ENCODE data around the gene FAM13B.

FAM13B gene

DNA sequence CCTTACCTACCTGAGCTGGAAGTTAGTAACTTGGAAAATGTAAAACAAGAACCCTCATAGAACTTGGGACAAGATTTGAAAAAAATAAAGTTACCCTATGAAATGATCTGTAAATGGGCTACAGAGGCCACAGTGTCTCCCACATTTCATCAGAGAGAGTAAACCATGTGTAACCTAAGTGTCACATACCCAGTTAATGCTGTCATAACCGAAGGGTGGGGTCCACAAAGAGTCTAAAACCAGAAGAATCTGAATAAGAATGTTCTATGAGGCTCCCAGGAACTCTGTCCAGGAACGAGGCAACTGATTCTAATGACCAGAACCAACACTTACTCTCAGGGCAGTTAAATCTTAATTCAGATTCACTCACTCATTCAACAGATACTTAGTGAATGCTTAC is 1.0 kb upstream of the FAM13B start:
- DNase-seq (ENCODE audit: low read depth in 1 of 2, low spot score in 1 of 2), result no peak
- H3K27ac ChIP-seq (replicated peaks), result no peak overlapping the region

DNA sequence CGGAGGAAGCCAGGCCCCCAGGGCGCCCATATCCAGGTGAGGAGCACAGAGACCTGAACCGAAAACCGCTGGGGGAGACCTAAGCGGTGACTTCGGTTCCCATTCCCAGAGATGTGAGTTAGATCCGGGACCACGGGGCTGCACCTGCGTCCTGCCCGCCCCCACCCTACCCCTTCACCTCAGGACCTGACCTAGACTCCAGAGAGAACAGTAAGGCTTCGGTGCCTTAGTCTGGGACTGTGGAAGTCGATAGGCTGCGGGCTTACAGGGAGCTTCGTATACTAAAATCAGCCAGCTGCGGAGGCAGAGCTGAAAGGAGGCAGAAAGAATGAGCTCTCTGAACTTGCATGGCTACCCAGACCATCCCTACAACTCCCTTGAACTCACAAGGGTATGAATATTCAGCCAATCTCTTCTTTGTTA is 518 bp upstream of the FAM13B start:
- H3K27me3 ChIP-seq (ENCODE audit: insufficient read depth, poor library complexity, severe bottlenecking), result no peaks in the 10 kb centered on the region
- H3K4me3 ChIP-seq (replicated peaks; ENCODE audit: insufficient read depth, low read length), result peak overlapping the region; percentile 68
- TF ChIP-seq POLR2AphosphoS5 (IDR thresholded peaks at IDR 0.05; ENCODE audit: low read depth) (no peak), SPI1 (IDR thresholded peaks at IDR 0.05; ENCODE audit: borderline replicate concordance, low read depth) (no peak), GABPA (IDR thresholded peaks at IDR 0.05; ENCODE audit: low read depth) (no peak)
- TF ChIP-seq, protein P1, sequence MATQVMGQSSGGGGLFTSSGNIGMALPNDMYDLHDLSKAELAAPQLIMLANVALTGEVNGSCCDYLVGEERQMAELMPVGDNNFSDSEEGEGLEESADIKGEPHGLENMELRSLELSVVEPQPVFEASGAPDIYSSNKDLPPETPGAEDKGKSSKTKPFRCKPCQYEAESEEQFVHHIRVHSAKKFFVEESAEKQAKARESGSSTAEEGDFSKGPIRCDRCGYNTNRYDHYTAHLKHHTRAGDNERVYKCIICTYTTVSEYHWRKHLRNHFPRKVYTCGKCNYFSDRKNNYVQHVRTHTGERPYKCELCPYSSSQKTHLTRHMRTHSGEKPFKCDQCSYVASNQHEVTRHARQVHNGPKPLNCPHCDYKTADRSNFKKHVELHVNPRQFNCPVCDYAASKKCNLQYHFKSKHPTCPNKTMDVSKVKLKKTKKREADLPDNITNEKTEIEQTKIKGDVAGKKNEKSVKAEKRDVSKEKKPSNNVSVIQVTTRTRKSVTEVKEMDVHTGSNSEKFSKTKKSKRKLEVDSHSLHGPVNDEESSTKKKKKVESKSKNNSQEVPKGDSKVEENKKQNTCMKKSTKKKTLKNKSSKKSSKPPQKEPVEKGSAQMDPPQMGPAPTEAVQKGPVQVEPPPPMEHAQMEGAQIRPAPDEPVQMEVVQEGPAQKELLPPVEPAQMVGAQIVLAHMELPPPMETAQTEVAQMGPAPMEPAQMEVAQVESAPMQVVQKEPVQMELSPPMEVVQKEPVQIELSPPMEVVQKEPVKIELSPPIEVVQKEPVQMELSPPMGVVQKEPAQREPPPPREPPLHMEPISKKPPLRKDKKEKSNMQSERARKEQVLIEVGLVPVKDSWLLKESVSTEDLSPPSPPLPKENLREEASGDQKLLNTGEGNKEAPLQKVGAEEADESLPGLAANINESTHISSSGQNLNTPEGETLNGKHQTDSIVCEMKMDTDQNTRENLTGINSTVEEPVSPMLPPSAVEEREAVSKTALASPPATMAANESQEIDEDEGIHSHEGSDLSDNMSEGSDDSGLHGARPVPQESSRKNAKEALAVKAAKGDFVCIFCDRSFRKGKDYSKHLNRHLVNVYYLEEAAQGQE (IDR thresholded peaks at IDR 0.05; ENCODE audit: insufficient replicate concordance, low read depth), result no peak
- DNase-seq (ENCODE audit: low read depth in 1 of 2, low spot score in 1 of 2), result no peak
- H3K27ac ChIP-seq (replicated peaks), result peak overlapping the region; percentile 99

More for the DNA sequence above, 1.0 kb upstream of the FAM13B start:
- TF ChIP-seq SPI1 (IDR thresholded peaks at IDR 0.05; ENCODE audit: borderline replicate concordance, low read depth) (no peak), POLR2AphosphoS5 (IDR thresholded peaks at IDR 0.05; ENCODE audit: low read depth) (no peak), GABPA (IDR thresholded peaks at IDR 0.05; ENCODE audit: low read depth) (no peak)
- TF ChIP-seq, protein P2, sequence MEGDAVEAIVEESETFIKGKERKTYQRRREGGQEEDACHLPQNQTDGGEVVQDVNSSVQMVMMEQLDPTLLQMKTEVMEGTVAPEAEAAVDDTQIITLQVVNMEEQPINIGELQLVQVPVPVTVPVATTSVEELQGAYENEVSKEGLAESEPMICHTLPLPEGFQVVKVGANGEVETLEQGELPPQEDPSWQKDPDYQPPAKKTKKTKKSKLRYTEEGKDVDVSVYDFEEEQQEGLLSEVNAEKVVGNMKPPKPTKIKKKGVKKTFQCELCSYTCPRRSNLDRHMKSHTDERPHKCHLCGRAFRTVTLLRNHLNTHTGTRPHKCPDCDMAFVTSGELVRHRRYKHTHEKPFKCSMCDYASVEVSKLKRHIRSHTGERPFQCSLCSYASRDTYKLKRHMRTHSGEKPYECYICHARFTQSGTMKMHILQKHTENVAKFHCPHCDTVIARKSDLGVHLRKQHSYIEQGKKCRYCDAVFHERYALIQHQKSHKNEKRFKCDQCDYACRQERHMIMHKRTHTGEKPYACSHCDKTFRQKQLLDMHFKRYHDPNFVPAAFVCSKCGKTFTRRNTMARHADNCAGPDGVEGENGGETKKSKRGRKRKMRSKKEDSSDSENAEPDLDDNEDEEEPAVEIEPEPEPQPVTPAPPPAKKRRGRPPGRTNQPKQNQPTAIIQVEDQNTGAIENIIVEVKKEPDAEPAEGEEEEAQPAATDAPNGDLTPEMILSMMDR (IDR thresholded peaks at IDR 0.05; ENCODE audit: insufficient read depth, low read length), result no peak
- TF ChIP-seq, protein P1 (IDR thresholded peaks at IDR 0.05; ENCODE audit: insufficient replicate concordance, low read depth), result no peak
- Histone ChIP-seq H3K27me3 (ENCODE audit: insufficient read depth, poor library complexity, severe bottlenecking) (no peaks in the 10 kb centered on the region), H3K4me3 (replicated peaks; ENCODE audit: insufficient read depth, low read length) (no peak overlapping the region; the same call in 1 of the 2 replicates)

DNA sequence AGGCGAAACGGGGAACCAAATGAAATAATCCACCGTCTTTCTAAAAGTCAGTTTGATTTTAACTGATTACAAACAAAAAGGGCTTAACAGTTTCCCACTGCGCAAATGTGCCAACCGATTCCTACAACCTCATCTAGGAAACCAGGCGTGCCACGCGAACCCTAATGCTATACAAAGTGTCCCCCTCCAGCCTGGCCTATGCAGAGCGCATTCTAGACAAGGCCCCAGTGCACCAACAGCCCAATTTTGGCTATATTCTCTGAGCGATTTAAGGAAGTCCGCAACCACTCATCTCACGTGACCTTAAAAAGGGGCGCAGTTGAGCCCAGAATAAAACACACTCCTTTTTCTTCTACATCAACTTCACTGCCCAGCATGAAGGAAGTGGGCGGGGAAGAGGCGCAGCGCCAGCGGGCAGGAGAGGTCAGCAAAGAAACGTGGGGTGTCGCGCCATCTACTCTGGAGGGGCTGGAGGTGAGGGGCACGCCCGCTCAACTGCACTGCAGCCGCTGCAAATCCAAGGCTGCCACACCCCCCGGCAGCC is 779 bp downstream of the FAM13B start:
- peak overlapping the region; percentile 68 for H3K4me3 ChIP-seq (replicated peaks; ENCODE audit: insufficient read depth, low read length)
- TF ChIP-seq, protein P2 (IDR thresholded peaks at IDR 0.05; ENCODE audit: insufficient read depth, low read length), result no peak
- peak; percentile 82; the same call in 1 of the 2 replicates for TF ChIP-seq SPI1 (IDR thresholded peaks at IDR 0.05; ENCODE audit: borderline replicate concordance, low read depth)
- peak overlapping the region; percentile 99 for H3K27ac ChIP-seq (replicated peaks)
- H3K27me3 ChIP-seq (ENCODE audit: insufficient read depth, poor library complexity, severe bottlenecking), result no peaks in the 10 kb centered on the region
- peak; percentile 48 to 74 for DNase-seq (ENCODE audit: low read depth in 1 of 2, low spot score in 1 of 2)

DNA sequence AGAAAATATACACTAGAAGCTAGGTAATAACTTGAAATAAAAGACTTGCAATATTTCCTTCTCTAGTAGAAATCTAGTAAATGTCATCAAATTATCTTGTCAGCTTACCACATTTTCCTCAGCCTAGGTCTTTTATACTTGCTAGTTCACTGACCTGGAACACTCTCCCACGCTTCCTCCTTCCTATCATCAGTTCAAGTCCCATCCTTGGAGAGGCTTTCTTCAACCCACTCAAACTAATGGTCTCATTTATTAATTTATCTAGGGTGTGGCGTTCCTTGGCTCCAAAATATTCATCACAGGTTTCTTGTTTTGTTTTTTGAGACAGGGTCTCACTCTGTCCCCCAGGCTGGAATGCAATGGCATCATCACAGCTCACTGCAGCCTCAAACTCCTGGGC is 2.9 kb downstream of the FAM13B start:
- Histone ChIP-seq H3K4me3 (replicated peaks; ENCODE audit: insufficient read depth, low read length) (no peak overlapping the region), H3K27ac (replicated peaks) (no peak overlapping the region), H3K27me3 (ENCODE audit: insufficient read depth, poor library complexity, severe bottlenecking) (no peaks in the 10 kb centered on the region)
- DNase-seq (ENCODE audit: low read depth in 1 of 2, low spot score in 1 of 2), result no peak
- TF ChIP-seq SPI1 (IDR thresholded peaks at IDR 0.05; ENCODE audit: borderline replicate concordance, low read depth) (no peak), GABPA (IDR thresholded peaks at IDR 0.05; ENCODE audit: low read depth) (no peak), POLR2AphosphoS5 (IDR thresholded peaks at IDR 0.05; ENCODE audit: low read depth) (no peak)
- TF ChIP-seq, protein P1 (IDR thresholded peaks at IDR 0.05; ENCODE audit: insufficient replicate concordance, low read depth), result no peak
- TF ChIP-seq, protein P2 (IDR thresholded peaks at IDR 0.05; ENCODE audit: insufficient read depth, low read length), result no peak
